DMS53 (cell line): ENCODE data around the gene C12orf75.

Source experiments
- DNase-seq: peaks from one replicate; lab custom pipeline; 2025; lab: John Stamatoyannopoulos, UW

Gene C12orf75

DNA sequence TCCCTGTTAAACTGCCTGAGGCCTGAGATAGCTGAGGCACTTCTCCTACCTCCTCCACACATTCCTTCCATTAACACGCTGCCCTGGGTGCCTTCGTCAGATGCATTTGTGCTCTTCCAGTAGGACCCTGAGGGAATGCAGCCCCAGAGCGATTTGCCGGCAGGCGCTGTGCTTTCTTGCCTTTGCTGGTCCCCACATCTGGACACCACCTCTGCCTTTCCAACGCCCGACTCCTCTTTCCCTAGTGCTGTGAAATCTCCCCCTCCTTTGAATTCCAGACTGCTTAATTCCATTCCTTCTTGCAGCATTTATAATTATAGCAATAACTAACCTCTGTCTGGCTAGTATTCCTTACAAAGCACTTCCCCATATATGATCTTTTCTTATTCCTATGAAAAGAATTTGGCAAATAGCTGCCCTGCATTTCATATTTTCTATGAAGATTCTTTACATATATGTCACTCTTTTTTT, 88.4 kb downstream of the C12orf75 start:
- no peak for DNase-seq

DNA sequence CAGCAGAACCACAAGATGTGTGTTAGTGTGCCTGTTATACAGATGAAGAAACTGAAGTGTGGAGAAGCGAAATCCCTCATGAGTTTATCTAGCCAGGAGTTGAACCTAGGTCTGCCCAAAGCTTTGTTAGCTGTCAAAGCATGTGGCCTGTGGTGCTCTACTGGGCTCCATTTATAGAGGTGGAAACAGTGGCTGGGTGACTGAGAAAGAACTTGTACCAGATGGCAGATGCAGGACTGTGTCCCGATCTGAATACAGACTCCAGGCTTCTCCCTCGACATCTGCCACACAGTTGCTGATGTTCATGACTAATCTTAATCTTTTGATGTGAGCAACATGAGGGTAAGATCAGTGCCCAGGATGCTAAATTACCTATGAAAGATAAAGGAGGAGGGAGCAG, 89.1 kb downstream of the C12orf75 start:
- no peak for DNase-seq

DNA sequence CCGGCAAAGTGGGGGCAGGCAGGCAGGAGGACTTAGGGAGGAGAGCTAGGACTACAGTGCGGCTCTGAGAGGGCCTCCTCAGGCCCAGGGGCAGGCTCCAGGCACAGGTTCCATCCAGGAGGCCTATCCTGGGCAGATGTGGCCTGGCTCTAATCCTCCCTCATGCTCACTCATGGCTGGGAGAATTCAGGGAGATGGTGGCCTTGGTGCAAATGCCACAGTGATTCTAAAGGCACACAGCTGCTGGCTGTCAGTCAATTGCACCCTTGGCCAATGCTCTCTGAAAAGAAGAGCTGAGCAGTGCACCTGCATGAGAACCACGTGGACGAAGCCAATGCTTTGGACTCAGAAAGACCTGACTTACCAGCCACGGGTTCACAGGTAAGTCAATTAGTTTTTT, 89.6 kb downstream of the C12orf75 start:
- DNase-seq = no peak

- DNase-seq = peak; percentile 91
These were observed 90.3 kb downstream of the C12orf75 start for GRCh38 chr12:105420659-105421240.
